Measurements from ENCODE around the gene NRXN3. TPM values are rescaled to one million over a fixed set of nuclear protein-coding genes. Genes with fewer than 3 reads are reported as not detected.

The NRXN3 gene
- polyA plus RNA-seq, 1 experiment: 1.1 TPM

- TF ChIP-seq CTCF (IDR thresholded peaks at IDR 0.05; ENCODE audit: low read depth, low read length): no peak
- H3K27me3 ChIP-seq (ENCODE audit: control insufficient read depth, insufficient read depth, low read length): no peaks in the 10 kb centered on the region
- no peaks in the 10 kb centered on the region for H3K9me3 ChIP-seq (ENCODE audit: control insufficient read depth, insufficient read depth, low read length)
- ChIA-PET CTCF (no interaction called here), POLR2A (no interaction called here)
- no peak for DNase-seq (ENCODE audit: low read depth, low spot score)
- no peak overlapping the region for H3K4me3 ChIP-seq (ENCODE audit: low read depth, low read length)
- no peak overlapping the region for H3K27ac ChIP-seq (ENCODE audit: low read depth, low read length)
Observed at GRCh38 chr14:79663453-79663852, 1493.3 kb downstream of the NRXN3 start.

GRCh38 chr14:79665556-79665955 lies 1495.4 kb downstream of the NRXN3 start:
- no peak overlapping the region for H3K4me3 ChIP-seq (ENCODE audit: low read depth, low read length)
- no peak for TF ChIP-seq CTCF (IDR thresholded peaks at IDR 0.05; ENCODE audit: low read depth, low read length)
- H3K27ac ChIP-seq (ENCODE audit: low read depth, low read length): no peak overlapping the region
- no peaks in the 10 kb centered on the region for H3K9me3 ChIP-seq (ENCODE audit: control insufficient read depth, insufficient read depth, low read length)
- H3K27me3 ChIP-seq (ENCODE audit: control insufficient read depth, insufficient read depth, low read length): no peaks in the 10 kb centered on the region
- no peak for DNase-seq (ENCODE audit: low read depth, low spot score)
- CTCF ChIA-PET: no interaction called here
- POLR2A ChIA-PET: no interaction called here

- TF ChIP-seq CTCF (IDR thresholded peaks at IDR 0.05; ENCODE audit: low read depth, low read length): no peak
- ChIA-PET CTCF (no interaction called here), POLR2A (no interaction called here)
Observed at GRCh38 chr14:79668951-79669350, 1498.8 kb downstream of the NRXN3 start.

GRCh38 chr14:79670811-79671210 lies 1500.6 kb downstream of the NRXN3 start:
- ChIA-PET POLR2A (no interaction called here), CTCF (no interaction called here)
- DNase-seq (ENCODE audit: low read depth, low spot score): no peak
- Histone ChIP-seq H3K27ac (ENCODE audit: low read depth, low read length) (no peak overlapping the region), H3K27me3 (ENCODE audit: control insufficient read depth, insufficient read depth, low read length) (no peaks in the 10 kb centered on the region), H3K9me3 (ENCODE audit: control insufficient read depth, insufficient read depth, low read length) (no peaks in the 10 kb centered on the region), H3K4me3 (ENCODE audit: low read depth, low read length) (no peak overlapping the region)
- TF ChIP-seq CTCF (IDR thresholded peaks at IDR 0.05; ENCODE audit: low read depth, low read length): no peak

More at GRCh38 chr14:79668951-79669350, 1498.8 kb downstream of the NRXN3 start:
- no peak for DNase-seq (ENCODE audit: low read depth, low spot score)
- Histone ChIP-seq H3K27me3 (ENCODE audit: control insufficient read depth, insufficient read depth, low read length) (no peaks in the 10 kb centered on the region), H3K4me3 (ENCODE audit: low read depth, low read length) (no peak overlapping the region), H3K9me3 (ENCODE audit: control insufficient read depth, insufficient read depth, low read length) (no peaks in the 10 kb centered on the region), H3K27ac (ENCODE audit: low read depth, low read length) (no peak overlapping the region)

DNA sequence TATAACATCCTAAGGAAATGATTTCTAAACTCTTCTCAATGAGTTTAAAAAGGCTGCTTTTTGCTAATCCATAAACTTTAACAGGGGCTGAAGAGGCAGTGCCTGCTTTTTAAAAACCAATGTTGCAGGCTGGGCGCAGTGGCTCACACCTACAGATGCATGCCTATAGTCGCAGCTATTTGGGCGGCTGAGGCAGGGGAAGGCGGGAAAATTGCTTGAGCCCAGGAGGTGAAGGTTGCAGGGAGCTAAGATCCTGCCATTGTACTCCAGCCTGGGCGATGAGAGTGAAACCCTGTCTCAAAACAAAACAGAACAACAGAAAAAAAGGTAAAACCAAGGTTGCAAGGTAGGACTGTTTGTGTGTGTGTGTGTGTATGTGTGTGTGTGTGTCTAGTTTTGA lies 1509.9 kb downstream of the NRXN3 start:
- Histone ChIP-seq H3K27me3 (ENCODE audit: control insufficient read depth, insufficient read depth, low read length) (no peaks in the 10 kb centered on the region), H3K27ac (ENCODE audit: low read depth, low read length) (no peak overlapping the region), H3K4me3 (ENCODE audit: low read depth, low read length) (no peak overlapping the region), H3K9me3 (ENCODE audit: control insufficient read depth, insufficient read depth, low read length) (no peaks in the 10 kb centered on the region)
- ChIA-PET POLR2A (no interaction called here), CTCF (no interaction called here)
- TF ChIP-seq CTCF (IDR thresholded peaks at IDR 0.05; ENCODE audit: low read depth, low read length): no peak
- no peak for DNase-seq (ENCODE audit: low read depth, low spot score)

All from AG04450 (cell line).